Effector CD4-positive, alpha-beta T cell (primary cell): ENCODE data around the gene ASB2.

Experiments
- DNase-seq: peaks from one replicate; pipeline ENCODE4 v3.0.0-alpha.2; 2020

Gene ASB2

DNA sequence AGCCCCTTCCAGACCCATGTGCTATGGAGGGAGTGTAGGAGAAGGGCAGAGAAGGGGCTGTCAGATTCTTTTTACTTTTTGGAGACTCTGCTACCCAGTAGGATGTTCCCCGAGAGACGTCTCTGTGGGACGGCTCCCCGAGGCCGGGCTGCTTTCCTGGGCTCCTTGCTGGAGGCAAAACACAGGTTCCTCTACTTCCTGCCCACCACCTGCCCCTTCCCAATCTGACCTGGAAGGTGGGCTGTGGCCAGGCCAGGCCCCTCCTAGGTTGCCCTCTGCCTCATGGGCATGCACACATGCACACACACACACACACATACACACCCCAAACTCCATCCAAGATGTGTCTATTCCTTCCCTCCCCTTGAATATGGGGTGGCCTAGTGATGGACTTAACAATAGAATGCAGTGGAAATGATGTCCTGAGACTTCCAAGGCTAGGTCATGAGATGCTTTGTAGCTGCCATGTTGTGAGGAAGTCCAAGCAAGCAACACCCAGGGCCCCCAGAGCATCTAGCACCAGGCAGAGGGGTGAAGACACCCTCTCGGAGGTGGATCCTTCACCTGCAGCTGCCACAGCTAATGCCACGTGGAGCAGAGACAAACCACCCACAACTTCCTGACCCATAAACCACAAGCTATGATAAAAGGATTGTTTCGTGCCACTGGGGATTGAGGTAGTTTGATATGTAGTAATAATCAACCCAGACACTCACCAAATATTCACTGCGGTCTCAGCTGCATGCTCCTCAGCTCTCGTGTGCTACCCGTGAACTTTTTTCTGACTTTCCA, 1.6 kb upstream of the ASB2 start:
- peak; percentile 54 for DNase-seq

DNA sequence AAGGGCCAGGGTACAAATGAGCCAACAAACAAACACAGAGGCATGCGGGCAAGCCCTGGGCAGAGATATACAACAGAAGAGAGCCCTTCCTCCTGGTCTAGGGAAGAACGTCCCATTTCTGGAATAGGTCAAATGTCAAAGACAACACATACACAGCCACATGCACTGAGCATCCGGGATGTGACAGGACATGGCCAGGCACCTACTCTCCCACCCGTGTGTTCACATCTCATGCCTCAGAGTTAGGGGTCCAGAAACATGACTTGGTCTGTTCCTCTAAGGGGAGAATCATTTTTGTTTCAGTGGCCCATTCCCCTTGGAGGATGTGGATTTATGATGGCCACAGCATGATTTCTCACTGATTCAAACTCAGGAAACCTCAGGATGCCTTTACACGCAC, 801 bp upstream of the ASB2 start:
- no peak for DNase-seq

DNA sequence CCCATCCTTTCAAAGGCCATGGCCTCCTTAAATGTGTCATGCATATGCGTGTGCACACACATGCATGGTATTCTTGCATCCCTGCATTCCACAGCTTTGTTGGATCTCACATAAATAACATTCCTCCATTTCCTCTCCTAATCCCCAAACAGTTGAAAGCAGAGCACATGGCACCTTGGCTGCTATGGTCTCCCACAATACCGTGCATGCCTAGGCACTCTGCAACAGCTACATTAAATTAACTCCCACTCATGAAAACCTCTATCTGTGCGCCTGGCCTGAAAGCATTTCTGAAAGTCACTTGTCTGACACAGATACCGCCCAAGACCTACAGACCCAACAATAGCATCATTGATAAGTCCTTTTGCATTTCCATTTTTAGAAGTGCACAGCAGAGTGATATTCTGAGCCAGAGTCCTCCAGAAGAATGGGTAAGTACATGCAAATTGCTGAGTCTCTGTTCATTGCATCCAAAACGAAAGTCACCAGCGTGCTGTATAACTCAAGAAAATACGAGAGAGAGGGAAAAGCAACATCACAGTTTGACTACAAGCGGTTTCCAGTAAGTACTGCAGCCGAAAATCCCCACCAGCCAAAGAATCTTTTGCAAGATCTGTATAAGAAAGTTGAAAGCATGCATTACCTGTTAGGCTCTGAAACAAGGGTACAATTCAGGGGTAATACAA, 436 bp downstream of the ASB2 start:
- no peak for DNase-seq

DNA sequence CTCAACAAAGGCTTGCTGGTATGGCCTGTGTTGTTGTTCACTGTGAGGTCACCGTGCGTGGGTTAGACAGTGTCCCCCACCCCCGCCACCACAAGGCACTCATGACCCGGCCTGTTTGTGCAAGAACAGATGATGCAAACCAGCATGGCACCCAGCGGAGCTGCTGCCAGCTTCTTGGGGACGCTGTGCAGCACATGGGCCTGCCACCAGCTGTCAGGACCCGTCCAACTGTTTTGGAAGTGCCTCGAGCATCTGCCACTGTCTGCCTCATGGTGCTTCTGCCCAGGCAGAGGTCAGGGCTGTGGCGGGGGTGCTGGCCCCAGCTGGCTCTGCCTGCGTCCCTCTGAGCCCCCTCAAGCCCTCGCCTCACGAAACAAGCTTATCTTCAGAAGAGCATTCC, 1.5 kb downstream of the ASB2 start:
- no peak for DNase-seq

DNA sequence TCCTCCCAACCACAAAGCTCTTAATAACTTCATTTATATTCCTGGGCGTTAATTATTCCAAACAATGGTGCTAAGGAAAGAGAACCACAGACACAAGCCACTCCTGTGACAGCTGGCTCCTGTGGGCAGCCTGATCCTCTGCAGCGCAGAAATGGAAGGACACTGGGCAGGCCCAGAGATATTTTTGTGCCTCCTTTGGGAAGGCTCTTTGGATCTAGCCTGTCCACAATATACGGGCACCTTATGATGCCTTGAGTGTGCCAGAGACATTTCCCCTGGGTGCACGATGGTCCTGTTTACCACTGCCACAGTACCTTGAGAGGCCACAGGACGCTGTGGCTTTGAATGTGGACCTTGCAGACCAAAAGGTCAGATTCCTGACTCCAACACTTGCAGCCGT, 2.1 kb downstream of the ASB2 start:
- no peak for DNase-seq

DNA sequence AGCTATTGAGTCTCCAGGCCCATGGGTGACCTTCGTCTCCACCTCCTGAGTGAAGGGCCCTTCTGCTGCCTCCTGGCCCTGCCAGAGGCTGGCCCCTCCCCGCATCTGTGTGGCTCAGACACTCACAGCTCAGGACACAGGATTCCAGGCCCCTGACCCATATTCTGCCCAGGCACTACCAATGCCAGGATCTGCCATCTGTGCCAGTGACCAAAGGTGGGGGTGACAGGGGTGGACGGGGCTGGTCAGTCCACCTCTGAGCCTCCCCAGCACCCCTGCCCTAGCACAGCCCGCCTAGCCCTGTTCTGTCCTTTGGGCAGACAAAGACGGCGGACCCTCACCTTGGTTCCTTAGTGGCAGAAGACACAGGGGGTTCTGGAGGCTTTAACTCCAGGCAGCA, 2.8 kb downstream of the ASB2 start:
- DNase-seq, result no peak

DNA sequence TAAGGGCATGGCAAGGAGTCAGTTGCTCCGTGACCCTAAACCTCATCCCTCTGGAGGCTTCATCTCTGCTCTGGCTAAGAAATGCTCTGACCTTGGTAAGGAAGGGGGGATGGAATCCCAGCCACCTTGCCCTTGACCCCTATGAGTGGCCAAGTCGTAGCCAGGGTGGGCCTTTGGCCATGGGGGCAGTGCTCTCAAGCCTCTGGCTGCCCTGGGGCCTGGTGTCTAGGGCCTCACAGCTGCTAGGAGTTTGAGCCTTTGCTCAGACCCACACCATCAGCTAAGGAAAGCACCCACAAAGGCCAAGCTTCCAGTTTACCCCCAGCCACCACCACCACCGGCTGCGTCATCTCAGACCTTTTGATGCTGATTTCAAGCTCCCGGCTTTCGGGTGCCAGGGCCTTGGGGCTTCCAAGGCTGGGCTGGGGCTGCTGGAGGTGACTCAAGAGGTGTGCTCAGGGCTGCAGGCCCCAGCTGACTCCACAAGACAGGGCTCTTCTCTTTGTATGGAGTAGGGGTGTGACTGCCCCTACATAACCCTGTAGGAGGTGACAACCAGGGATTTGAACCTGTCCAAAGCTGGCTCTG, 3.7 kb downstream of the ASB2 start:
- no peak for DNase-seq

DNA sequence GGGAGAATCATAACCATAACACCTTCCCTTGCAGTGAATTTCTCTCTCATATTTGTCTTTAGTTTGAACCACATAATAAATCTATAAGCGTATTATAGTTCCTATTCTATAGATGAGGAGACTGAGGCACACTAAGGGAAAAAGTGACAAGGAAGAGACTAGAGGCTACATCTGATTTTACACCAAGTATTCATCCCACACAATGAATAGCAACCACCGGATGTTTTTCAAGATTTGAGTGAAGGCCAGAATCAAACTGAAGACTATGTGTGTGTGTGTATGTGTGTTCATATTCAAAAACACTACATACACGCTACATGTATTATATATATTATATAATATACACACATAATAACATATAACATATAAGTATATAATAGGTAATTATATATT, 4.7 kb downstream of the ASB2 start:
- no peak for DNase-seq

DNA sequence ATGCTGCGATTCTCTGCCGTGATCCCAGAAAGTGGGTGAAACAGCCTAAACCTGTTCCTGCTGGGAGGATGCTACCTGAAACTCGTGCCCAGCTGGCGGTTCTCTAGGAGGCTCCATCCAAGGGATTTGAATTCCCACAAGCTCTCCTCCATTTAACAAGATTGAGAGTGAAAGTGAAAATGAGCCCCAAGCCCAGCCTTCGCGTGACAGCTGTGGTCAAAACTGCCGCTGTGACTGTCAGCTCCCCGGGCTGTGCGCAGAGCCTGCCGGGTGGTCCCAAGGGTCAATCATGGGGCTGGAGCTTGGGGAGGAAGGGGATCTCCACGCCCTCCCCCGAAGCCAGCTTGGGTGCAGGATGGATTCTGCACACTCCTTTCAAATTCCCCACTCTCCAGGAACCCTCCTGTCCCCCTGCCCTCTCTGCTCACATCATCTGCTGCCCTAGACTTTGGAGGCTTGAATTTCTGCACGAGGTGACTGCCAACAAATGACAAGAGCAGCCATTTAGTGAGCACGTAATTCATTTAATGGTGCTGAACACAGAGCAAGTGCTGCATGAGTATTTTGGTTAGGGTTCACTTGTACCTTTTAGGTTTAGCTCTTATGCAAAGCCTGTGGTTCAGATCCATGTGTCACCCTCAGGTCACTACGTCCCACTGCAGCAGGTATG, 5.3 kb downstream of the ASB2 start:
- DNase-seq, result no peak

DNA sequence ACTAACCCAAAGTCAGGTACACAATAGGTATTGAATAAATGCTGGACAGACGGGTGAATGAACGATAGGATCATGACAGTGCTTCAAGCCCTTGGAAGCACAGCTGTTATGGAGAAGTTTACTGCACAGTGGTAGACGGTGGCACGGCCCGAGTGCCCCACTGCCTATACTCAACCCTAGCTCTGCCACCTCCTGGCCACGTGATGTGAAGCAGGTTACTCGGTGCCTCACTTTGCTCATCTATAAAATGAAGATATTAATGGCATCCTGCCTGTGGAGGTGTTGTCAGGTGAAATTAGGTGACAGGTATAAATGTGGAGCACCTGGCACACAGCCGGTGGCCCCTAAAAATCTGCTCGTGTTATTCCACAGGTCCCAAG, 5.8 kb downstream of the ASB2 start:
- peak; percentile 65 for DNase-seq

DNA sequence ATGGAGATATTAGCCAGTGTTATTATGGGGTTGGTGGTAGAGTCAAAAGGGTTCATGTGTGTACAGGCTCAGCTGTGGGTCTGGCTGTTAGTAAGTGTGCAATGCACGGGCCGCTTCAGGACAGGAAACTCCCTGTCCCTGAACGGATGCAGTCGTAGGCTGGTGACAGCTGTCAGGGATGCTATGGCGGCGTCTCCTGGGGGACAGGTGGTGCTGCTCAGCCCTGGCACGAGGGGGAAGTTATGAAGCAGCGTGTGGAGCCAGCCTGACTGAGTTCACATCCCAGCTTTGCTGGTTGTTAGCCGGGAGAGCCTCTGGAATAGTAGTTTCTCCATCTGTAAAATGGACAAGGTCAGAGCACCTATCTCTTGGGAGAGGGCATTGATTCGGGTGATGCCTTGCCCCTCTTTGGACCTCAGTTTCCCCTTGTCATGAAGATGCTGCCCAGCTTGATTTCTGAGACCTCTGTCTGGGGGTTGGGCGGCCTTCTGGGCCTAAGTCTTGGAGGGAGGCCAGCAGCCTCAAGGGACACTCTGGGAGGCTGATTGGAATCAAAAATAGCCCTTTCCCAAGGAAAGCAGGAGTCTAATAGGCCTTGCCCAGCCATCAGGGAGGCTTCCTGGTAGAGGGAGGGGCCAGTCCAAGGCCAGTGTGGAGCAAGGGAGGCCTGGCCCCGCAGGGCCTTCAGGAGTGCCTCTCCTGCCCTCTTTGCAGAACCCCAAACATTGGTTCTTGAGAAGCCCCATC, 7.1 kb downstream of the ASB2 start:
- no peak for DNase-seq

DNA sequence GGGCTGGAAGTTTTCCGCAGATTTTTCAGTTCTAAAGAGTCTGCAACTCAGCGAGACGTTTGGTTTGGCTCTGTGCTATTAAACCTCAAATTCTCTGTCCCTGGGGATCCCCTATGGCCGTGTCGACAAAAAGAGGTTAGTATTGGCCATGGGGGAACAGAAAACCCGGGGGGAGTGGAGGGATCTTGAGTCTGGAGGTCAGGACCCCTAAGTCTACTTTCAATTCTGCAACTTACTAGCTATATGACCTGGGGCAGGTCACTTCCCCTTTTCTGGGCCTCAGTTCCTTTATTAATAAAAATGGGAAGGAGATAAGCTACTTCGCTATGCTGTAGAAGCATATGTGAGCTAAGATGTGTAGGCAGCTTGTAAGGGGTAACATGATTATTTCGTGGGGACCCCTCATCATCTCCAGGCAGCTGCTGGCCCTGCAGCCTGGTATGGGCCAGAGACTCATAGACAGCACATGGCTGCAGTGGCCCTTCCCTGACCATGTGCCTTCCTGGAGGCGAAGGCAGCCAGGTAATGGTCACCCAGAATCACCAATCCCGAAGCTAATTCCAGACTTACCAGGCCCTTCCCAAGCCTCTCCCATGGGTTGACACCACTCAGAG, 8.6 kb downstream of the ASB2 start:
- DNase-seq, result no peak

DNA sequence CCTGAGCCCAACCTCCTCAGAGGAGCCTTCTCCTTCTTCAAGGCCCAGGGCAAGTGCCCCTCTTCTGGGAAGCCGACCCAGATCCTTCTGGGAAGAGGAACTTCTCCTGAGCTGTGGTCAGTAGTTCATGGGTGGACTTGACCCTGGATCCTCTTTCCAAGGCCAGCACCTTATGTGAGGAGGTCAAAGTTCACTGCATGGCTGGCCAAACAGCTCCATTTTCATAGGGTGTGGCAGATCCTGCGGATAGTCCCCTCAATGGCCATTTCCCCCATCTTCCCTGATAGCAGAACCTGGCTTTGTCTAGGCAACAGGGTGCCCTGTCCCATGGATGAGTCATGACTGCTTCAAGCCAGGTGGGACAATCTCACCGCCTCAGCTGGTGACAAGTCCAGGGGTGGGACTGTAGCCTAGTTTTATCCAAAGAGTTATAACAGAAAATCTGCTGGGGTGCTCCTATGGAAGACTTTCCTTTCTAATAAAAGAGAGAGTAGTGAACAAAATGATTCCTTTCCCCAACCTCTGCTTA, 10.4 kb downstream of the ASB2 start:
- no peak for DNase-seq

DNA sequence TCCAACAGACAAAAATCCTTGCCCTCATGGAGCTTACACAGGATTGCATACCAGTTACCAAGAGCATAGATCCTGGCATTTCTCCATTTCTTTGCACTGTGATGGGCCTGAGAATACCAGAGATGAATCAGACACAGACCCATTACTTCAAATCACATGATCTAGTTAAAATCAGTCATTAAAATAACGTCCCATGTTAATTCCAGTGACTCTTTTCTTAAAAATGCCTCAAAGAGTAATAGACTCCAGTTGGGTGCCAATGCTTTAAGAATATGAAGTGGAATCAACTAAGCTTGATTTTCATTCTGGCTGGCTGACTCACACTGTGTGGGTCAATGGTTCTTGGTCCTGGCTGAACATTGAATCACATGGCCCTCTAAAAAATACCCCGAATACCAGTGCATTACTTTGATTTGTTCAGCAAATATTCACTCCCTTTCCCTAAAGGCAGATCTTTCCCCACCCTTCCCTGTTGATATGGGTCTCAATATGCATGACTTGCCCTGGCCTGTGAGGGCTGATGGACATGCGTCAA, 11.0 kb downstream of the ASB2 start:
- DNase-seq, result no peak

DNA sequence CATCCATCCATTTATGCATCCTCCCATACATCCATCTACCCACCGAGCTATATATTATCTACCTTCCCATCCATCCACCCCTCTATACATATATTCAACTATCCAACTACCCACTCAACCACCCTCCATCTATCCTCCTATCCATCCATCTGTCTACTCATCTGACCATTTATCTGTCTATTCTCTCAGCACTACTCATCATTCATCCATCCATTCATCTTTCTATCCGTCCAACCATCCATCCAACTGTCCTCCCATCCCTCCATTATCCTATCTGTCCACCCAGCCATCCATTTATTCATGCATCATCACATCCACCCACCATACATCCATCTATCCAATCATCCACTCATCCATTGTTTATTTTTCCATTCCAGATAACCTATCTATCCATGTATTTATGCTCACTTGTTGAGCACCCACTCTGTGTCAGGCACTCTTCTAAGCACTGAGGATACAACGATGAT, 11.5 kb downstream of the ASB2 start:
- DNase-seq, result no peak

DNA sequence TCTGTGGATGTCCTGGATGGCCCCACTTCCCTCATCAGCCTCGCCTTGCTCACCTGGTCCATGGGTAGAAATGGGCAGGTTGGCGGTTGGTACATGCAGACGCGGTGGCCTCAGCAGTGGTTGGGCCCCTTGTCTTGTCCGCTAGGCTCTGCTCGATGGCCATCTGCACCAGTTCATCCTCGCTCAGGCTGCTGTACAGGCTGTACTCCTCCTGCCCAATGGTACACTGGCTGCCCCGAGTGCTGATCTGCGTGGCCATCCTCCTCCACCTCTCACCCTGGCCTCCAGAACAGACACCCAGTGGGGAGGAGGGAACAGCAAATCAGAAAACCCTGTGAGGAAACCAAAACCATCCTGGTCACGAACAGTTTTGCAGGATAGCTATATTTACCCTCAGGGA, 12.1 kb downstream of the ASB2 start:
- DNase-seq, result no peak

DNA sequence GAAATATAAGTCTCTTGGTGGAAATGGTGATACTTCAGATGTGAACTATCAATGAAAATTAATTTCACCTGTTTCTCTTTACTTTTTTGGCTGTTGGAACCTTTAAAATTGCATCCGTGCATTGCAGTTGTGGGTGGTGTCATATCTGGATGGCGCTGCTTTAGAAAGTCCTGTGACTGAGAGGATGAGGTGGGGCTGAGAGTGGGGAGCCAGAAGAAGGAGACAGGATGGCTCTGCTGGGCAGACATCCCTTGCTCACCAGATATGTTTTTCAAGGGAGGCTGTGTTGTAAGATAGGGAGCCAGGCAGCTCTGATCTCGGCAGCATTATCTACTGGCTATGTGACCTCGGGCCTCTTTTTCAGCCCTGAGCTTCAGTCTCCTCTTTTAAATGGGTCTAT, 12.7 kb downstream of the ASB2 start:
- DNase-seq, result no peak

DNA sequence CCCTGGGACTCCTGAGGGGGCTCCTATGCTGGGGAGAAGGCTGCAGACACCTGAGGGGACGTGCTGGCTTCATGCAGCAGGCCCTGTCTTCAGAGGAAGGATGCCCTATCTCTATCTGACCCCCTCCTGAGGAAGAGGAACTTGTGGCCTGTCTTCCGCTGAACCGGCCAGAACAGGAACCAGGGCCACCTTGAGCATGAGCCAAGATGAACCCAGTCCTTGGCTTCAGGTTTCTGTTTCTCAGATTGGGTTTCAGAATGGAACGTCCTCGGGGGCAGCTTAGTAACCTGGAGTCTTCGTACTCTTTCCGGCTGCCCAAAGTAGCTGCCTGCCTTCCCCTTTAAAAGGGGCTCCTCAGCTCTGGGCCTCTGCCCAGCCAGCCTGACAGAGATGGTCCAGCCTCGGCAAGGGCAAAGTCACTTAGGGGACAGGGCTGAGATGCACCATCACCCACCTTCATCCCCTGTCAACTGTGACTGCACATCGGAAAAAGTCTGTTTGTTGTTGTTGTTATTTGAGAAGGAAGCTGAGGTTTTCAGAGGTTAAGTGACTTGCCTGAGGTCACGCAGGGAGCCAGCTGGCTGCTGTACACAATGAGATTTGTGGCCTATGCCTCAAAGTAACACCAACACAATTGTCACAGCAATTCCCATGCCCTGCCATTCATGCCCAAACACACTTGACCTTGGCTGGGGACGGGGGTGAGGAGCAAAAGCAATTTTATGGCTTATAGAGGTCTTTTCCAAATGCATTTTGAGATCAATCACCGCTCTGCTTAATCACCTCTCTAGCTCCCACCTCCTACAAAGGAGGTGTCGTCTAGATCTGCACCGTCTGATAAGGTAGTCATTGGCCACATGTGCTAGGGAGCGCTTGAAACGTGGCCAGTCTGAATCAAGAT, 13.4 kb downstream of the ASB2 start:
- peak; percentile 41 for DNase-seq

DNA sequence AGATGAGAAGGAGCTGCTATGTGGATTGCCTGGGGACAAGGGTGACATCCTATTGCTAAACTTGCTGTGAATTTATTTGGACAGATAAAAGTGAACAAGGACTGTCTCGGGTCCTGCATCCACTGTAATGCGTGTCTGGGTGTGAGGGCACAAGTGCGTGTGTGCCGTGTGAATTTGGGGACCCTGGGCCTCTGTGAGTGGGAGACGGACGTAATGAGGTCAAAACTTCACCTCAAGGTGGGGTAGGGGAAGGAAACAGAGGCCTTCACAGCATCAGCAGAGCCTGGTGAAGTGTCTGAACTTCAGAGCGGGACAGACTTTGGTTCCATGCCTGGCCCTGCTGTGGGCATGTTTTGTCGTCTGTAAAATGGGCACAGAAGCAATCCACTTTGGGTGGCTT, 14.8 kb downstream of the ASB2 start:
- DNase-seq, result no peak

DNA sequence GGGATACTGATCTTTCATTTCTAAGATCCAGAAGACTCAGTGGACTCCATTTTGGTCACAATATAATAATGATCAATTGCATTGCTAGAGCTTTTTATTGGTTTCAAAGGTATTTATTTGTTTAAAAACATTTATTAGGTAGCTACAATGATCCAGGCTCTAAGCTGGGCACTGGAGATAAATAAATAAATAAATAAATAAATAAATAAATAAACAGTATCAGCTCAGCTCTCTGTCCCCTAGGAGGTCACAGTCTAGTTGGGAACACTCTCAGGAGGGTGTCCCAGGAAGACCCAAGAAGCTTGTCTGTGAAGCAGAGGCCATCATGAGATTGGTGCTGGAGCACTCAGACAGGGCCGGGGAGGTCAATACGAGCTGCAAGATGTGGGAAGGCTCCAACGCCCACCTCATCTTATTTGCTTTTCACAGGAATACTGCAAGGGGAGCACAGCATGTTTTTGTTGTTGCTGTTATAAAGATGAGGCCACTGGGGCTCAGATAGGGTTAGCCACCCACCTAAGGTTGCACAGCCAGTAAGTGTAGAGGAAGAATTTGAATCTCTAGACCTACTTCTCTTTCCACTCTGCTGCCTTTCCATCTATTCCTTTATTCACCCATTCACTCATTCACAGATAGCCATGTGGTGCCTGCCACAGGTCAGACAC, 15.5 kb downstream of the ASB2 start:
- DNase-seq, result no peak
